ENCODE measurements around the gene P4HTM. TPM values are rescaled to one million over a fixed set of nuclear protein-coding genes. Genes with fewer than 3 reads are reported as not detected.

Gene P4HTM
- total and polyA plus RNA-seq, 2 donors (not counting 3 experiments of a cell fraction or from before 2014, with no cell fraction given), result 23.0 to 32.7 TPM

GRCh38 chr3:49005303-49005680 is 15.3 kb downstream of the P4HTM start:
- TF ChIP-seq POLR2AphosphoS5 (IDR thresholded peaks at IDR 0.05; ENCODE audit: insufficient read depth, low read depth, low read length) (no peak), FOS (IDR thresholded peaks at IDR 0.05; ENCODE audit: borderline replicate concordance, insufficient read depth, low read length) (no peak), GATA2 (IDR thresholded peaks at IDR 0.05; ENCODE audit: insufficient read depth, insufficient read length, low read depth, low read length) (no peak), MYC (IDR thresholded peaks at IDR 0.05; ENCODE audit: low read depth, low read length) (no peak), MAX (IDR thresholded peaks at IDR 0.05; ENCODE audit: insufficient read depth, insufficient read length) (no peak), POLR2A (IDR thresholded peaks at IDR 0.05; ENCODE audit: low read depth, low read length) (no peak), CTCF (IDR thresholded peaks at IDR 0.05; ENCODE audit: extremely low read depth in 1 of 2, insufficient read depth in 1 of 2, low read depth in 1 of 2, low read length in 2 of 2) (no peak), JUN (IDR thresholded peaks at IDR 0.05; ENCODE audit: borderline replicate concordance, insufficient read depth, insufficient read length, low read depth) (no peak), EZH2 (IDR thresholded peaks at IDR 0.05; ENCODE audit: borderline replicate concordance, low read depth, low read length, severe bottlenecking) (no peak)
- Histone ChIP-seq H3K4me2 (ENCODE audit: insufficient read depth, low read length) (no peak overlapping the region), H4K20me1 (replicated peaks; ENCODE audit: control insufficient read depth, extremely low read depth, insufficient read depth, low read length) (no peaks in the 10 kb centered on the region), H3K27me3 (ENCODE audit: control insufficient read depth in 2 of 2, insufficient read depth in 2 of 2, low read length in 2 of 2) (no peaks in the 10 kb centered on the region), H3K36me3 (ENCODE audit: control insufficient read depth in 2 of 2, extremely low read depth in 1 of 2, insufficient read depth in 2 of 2, low read length in 2 of 2) (no peaks in the 10 kb centered on the region), H3K79me2 (ENCODE audit: control insufficient read depth, insufficient read depth, low read length) (peaks cover 18% of the 10 kb centered on the region), H3K9ac (replicated peaks; ENCODE audit: extremely low read depth, insufficient read depth, low read length) (no peak overlapping the region), H3K4me1 (ENCODE audit: control insufficient read depth, extremely low read depth, insufficient read depth, low read length) (peaks cover 15% of the 10 kb centered on the region), H3K9me3 (replicated peaks; ENCODE audit: control insufficient read depth, insufficient read depth, low read length) (no peaks in the 10 kb centered on the region), H2AFZ (ENCODE audit: low read depth, low read length) (no peak overlapping the region), H3K9me1 (replicated peaks; ENCODE audit: control insufficient read depth, extremely low read depth, insufficient read depth, low read length) (no peaks in the 10 kb centered on the region), H3K27ac (ENCODE audit: insufficient read depth, low read depth, low read length) (no peak overlapping the region), H3K4me3 (replicated peaks in 1 of 3; ENCODE audit: insufficient read depth in 1 of 3, low read depth in 1 of 3, low read length in 3 of 3) (no peak overlapping the region)
- DNase-seq (ENCODE audit: low read depth, low spot score), result no peak
- POLR2A ChIA-PET, result no interaction called here
- CTCF ChIA-PET, result interaction anchor here (1.1 to 12.8 kb wide), 4 partner anchors 10 to 76 kb away, joined by 3 to 254 read pairs (median 5); partner anchors contain the start of genes NDUFAF3 and P4HTM
- no peak for FAIRE-seq
- no TSS peak for BruUV-seq (replicated peaks)
- intact Hi-C loops (cut with micrococcal nuclease), result no loop called here
- dilution Hi-C loops (cut with MboI; ENCODE audit: extremely low pct_ligation_motif_present, low sequenced_read_pairs), result no loop called here

Data from endothelial cell of umbilical vein (primary cell).